HCT116 (cell line): ENCODE results near the gene CCN5.

Source experiments
- CTCF ChIP-seq, 3 experiments: fragments of 200-600 bp in 1 of 3; sonication (generic) in 1 of 3; IDR thresholded peaks in 2 of 3; conservative IDR thresholded peaks in 1 of 3; 2 replicates each; pipeline ENCODE4 v1.5.1; 2012 to 2017; ENCODE audit warnings: low read depth in 2 of 3, low read length in 2 of 3, antibody characterized with exemption in 1 of 3, borderline replicate concordance in 1 of 3, control low read depth in 1 of 3, mild to moderate bottlenecking in 1 of 3, mixed read lengths in 1 of 3, mixed run types in 1 of 3, moderate library complexity in 1 of 3; ENCODE audit not compliant: insufficient read depth in 1 of 3
- POLR2A ChIP-seq: IDR thresholded peaks from 2 replicates; pipeline ENCODE4 v1.7.0; 2011; ENCODE audit warnings: borderline replicate concordance; ENCODE audit not compliant: insufficient read depth, insufficient read length; ENCODE audit errors: extremely low read depth
- SP1 ChIP-seq: IDR thresholded peaks from 2 replicates; pipeline ENCODE4 v1.6.1; 2012; ENCODE audit warnings: low read depth
- TCF7L2 ChIP-seq: IDR thresholded peaks from 2 replicates; pipeline ENCODE4 v1.7.0; 2011; ENCODE audit warnings: borderline replicate concordance, inconsistent platforms; ENCODE audit not compliant: insufficient read depth, insufficient read length; ENCODE audit errors: extremely low read depth
- YY1 ChIP-seq: IDR thresholded peaks from 2 replicates; pipeline ENCODE4 v1.6.1; 2011; ENCODE audit warnings: low read length, low read depth, moderate library complexity, mild to moderate bottlenecking; ENCODE audit not compliant: insufficient replicate concordance; ENCODE audit errors: extremely low read depth
- ZNF274 ChIP-seq: fragments of 200-500 bp; sonication (Bioruptor generic); IDR thresholded peaks from 2 replicates; pipeline ENCODE4 v1.6.1; 2014; ENCODE audit warnings: mild to moderate bottlenecking, low read depth, low read length, inconsistent platforms

GRCh38 chr20:44690781-44691423, 24.3 kb upstream of the CCN5 start:
- TF ChIP-seq CTCF (IDR thresholded peaks at IDR 0.05 in 2 of 3, conservative IDR thresholded peaks at IDR 0.05 in 1 of 3; ENCODE audit: borderline replicate concordance in 1 of 3, insufficient read depth in 1 of 3, low read depth in 2 of 3, low read length in 2 of 3) (no peak), YY1 (no peak), TCF7L2 (no peak), ZNF274 (no peak), POLR2A (no peak), SP1 (no peak)
